HL-60 (cell line): ENCODE measurements around the gene EEF1A2.
"Not testable (repeated sequence)": the region's sequence is repeated elsewhere in the genome, so short reads cannot be mapped to it uniquely, and the experiment has no call there.

Experiments
- DNase-seq, 2 experiments: peaks; one replicate each; pipeline ENCODE4 v3.0.0-alpha.2; 2010 to 2020; ENCODE audit warnings: low read depth in 1 of 2, low spot score in 1 of 2
- H3K27ac ChIP-seq: fragments of 250-450 bp; sonication (Bioruptor Pico); replicated peaks from 2 replicates; pipeline ENCODE4 v1.5.1; 2020; ENCODE audit warnings: mild to moderate bottlenecking, moderate library complexity
- H3K27me3 ChIP-seq: fragments of 250-450 bp; sonication (Bioruptor Pico); 2 replicates; pipeline ENCODE4 v1.5.1; 2021; ENCODE audit warnings: mild to moderate bottlenecking, moderate library complexity; ENCODE audit not compliant: insufficient read depth, poor library complexity, severe bottlenecking
- H3K4me3 ChIP-seq: replicated peaks from 2 replicates; pipeline ENCODE4 v1.5.1; 2011; ENCODE audit warnings: mild to moderate bottlenecking, control low read depth, low read length; ENCODE audit not compliant: insufficient read depth
- CTCF ChIP-seq: IDR thresholded peaks from one replicate; pipeline ENCODE4 v1.5.1; 2011; ENCODE audit warnings: low read length, control low read depth, inconsistent platforms; ENCODE audit not compliant: insufficient read depth
- GABPA ChIP-seq: IDR thresholded peaks from 2 replicates; pipeline ENCODE4 v1.6.1; 2012; ENCODE audit warnings: low read depth
- POLR2AphosphoS5 ChIP-seq: IDR thresholded peaks from 2 replicates; pipeline ENCODE4 v1.6.1; 2012; ENCODE audit warnings: low read depth
- SPI1 ChIP-seq: IDR thresholded peaks from 2 replicates; pipeline ENCODE4 v1.6.1; 2012; ENCODE audit warnings: low read depth, mild to moderate bottlenecking, borderline replicate concordance
- TF ChIP-seq, protein P1 (sequence below): IDR thresholded peaks from 2 replicates; pipeline ENCODE4 v1.6.1; 2012; ENCODE audit warnings: low read depth; ENCODE audit not compliant: insufficient replicate concordance

EEF1A2 gene

DNA sequence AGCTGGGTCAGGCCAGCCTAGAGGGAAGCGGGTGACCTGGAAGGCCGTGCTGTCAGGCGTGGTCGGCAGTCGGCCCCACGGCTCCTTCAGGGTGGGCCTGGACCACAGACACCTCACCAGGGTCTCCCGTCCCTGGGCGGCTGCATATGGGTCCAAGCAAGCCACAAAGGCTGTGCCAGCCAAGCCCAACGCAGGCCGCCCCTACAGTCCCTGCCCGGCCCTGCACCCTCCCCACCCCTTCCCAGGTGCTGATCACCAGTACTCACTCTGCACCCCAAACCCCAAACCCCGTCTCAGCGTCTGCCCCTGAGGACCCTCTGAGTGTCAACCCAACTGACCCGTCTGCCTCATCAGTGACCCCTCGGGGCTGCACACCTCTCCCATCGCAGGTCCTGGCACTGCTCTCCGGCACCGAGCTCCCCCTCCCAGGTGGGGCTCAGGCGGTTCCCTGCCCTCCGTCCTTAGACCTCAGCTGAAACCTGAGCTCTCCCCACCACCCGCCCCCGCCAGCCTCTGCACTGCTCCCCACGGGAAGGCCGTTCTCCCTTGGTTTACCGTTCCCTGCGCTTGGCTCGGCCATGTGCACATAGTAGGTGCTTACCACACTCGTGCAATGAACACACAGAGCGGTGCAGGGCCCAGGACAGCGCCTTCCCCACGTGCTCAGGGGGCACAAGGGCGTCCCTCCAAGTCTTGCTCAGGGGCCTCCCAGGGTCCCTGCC lies 20.2 kb upstream of the EEF1A2 start:
- no peak for DNase-seq
- no peak overlapping the region for H3K4me3 ChIP-seq
- H3K27ac ChIP-seq: no peak overlapping the region
- TF ChIP-seq GABPA: no peak
- no peak for TF ChIP-seq SPI1
- peaks cover 8% of the 10 kb centered on the region for H3K27me3 ChIP-seq

GRCh38 chr20:63518351-63518861 lies 19.5 kb upstream of the EEF1A2 start:
- TF ChIP-seq, protein P1, sequence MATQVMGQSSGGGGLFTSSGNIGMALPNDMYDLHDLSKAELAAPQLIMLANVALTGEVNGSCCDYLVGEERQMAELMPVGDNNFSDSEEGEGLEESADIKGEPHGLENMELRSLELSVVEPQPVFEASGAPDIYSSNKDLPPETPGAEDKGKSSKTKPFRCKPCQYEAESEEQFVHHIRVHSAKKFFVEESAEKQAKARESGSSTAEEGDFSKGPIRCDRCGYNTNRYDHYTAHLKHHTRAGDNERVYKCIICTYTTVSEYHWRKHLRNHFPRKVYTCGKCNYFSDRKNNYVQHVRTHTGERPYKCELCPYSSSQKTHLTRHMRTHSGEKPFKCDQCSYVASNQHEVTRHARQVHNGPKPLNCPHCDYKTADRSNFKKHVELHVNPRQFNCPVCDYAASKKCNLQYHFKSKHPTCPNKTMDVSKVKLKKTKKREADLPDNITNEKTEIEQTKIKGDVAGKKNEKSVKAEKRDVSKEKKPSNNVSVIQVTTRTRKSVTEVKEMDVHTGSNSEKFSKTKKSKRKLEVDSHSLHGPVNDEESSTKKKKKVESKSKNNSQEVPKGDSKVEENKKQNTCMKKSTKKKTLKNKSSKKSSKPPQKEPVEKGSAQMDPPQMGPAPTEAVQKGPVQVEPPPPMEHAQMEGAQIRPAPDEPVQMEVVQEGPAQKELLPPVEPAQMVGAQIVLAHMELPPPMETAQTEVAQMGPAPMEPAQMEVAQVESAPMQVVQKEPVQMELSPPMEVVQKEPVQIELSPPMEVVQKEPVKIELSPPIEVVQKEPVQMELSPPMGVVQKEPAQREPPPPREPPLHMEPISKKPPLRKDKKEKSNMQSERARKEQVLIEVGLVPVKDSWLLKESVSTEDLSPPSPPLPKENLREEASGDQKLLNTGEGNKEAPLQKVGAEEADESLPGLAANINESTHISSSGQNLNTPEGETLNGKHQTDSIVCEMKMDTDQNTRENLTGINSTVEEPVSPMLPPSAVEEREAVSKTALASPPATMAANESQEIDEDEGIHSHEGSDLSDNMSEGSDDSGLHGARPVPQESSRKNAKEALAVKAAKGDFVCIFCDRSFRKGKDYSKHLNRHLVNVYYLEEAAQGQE: no peak
- TF ChIP-seq CTCF: no peak
- no peak for TF ChIP-seq SPI1
- TF ChIP-seq POLR2AphosphoS5: no peak
- TF ChIP-seq GABPA: no peak
- peaks cover 8% of the 10 kb centered on the region for H3K27me3 ChIP-seq

GRCh38 chr20:63517376-63518309 lies 18.8 kb upstream of the EEF1A2 start:
- Histone ChIP-seq H3K4me3 (no peak overlapping the region), H3K27me3 (peaks cover 8% of the 10 kb centered on the region), H3K27ac (no peak overlapping the region)
- no peak for DNase-seq
- TF ChIP-seq SPI1: no peak
- no peak for TF ChIP-seq GABPA
- TF ChIP-seq, protein P1: no peak
- TF ChIP-seq POLR2AphosphoS5: no peak
- TF ChIP-seq CTCF: no peak

More at GRCh38 chr20:63518351-63518861, 19.5 kb upstream of the EEF1A2 start:
- no peak for DNase-seq
- Histone ChIP-seq H3K4me3 (no peak overlapping the region), H3K27ac (no peak overlapping the region)

- not testable (repeated sequence) for H3K27me3 ChIP-seq, H3K4me3 ChIP-seq, H3K27ac ChIP-seq
- DNase-seq: peak; percentile 74 to 85
- peak; percentile 56 for TF ChIP-seq POLR2AphosphoS5
These were observed 15.6 kb upstream of the EEF1A2 start for GRCh38 chr20:63514520-63514919.
